Stimulated activated CD4-positive, alpha-beta T cell treated with anti-CD3 and anti-CD28 coated beads, Interleukin-1b, Interleukin-23, amount 100 ng/mL, for 48 hours (primary cell): ENCODE data around the gene XIAP.
A peak's percentile ranks its signal among the peaks of the same experiment; 100 is the strongest.
"Not testable (repeated sequence)": the region's sequence is repeated elsewhere in the genome, so short reads cannot be mapped to it uniquely, and the experiment has no call there.

Experiments
- DNase-seq: peaks from one replicate; pipeline ENCODE4 v3.0.0-alpha.2; 2020

The XIAP gene

GRCh38 chrX:123859846-123860838 is at the start of gene XIAP:
XIAP (plus strand) TSS chrX:123860053; CDS start chrX:123885663, 25,610 bp downstream.
- peak; percentile 72 for DNase-seq

DNA sequence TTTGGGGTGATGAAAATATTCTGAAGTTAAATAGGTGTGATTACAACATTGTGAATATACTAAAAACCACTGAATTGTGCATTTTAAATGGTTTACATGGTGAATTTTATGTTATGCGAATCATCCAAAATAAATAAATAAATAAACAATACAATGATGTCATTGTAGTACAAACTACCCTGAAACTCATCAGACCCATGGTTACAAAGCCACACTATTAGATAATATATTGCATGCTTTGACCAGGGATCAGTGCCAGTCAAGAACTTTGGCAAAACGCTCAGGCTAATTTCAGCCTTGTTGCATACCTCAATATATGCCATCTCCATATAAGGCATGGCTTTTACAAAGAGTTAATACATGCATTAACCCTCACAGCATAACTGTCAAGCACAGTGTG is 45.5 kb upstream of the XIAP start:
- no peak for DNase-seq

DNA sequence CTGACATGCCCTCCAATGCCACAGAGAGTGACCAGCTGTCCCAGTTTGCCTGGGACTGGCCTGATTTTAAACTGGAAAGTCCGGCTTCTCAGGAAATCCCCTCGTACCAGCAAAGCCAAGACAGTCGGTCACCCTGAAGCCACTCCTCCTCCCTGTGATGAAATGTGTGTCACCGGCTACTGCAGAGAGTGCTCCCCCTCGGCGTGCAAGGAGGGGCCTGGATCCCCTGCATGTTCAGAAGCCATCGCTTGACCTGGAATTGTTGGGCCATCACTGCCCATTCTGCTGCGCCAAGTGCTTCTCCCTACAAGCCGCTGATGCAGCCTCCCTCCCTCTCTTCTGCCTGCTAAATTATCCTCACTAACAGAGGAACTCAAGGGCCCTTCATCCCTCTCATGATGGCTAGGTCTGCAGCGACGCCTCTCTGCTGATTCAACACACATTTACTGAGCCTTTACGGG is 44.9 kb upstream of the XIAP start:
- DNase-seq: not testable (repeated sequence)

- no peak for DNase-seq
Measured at GRCh38 chrX:123817288-123817894, 42.5 kb upstream of the XIAP start.

DNA sequence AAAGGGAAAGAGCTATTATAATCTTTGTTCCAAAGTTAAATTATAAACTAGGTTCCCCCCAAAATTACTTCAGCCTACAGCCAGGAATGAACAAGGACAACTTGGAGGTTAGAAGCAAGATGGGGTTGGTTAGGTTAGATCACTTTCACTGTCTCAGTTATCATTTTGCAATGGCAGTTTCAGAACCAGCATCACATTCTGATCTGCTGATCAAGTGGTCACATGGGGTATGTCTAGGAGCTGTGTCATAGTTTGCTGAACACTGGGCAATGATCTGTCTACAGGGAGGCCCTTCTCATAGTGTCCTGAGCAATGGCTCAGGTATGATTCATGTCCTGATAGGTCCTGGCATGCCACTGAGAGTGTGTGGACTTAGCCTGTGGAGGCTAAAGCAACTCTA is 41.6 kb upstream of the XIAP start:
- no peak for DNase-seq

DNA sequence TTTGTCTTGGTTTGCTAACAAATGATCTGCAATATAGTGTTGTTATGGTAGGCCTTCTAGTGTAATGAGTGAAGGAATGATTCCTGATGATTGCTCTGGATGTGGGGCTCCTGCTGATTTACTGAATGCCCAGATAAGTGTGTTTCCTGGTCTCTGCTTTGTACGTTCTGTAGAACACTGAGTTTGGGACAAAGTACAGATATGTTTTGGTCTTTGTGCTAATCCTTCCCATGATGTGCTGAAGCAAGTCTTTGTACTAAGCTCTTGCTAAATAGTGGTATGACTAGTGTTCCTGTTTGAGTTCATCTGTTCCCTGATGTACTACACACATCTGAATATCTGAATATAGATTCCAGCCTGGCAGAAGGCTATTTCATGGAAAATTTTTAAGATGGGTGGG is 36.9 kb upstream of the XIAP start:
- no peak for DNase-seq

- peak; percentile 39 for DNase-seq
Measured at GRCh38 chrX:123830309-123830708, 29.5 kb upstream of the XIAP start.

DNA sequence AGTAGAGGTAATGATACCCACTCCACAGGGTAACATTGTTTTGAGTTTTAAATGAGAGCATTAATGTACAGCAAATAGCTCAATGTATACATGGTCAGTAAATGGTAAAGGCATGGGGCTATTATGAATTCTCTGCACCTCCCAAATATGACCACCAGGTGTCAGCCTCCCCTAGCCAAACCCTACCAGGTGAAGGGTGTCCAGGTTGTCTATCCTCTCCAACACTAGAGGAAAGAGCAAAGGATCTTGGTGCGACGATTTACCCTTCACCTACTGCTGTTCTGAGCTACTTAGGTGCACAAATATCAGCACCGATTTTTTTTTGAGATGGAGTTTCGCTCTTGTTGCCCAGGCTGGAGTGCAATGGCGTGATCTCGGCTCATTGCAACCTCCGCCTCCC is 26.5 kb upstream of the XIAP start:
- peak; percentile 56 for DNase-seq

DNA sequence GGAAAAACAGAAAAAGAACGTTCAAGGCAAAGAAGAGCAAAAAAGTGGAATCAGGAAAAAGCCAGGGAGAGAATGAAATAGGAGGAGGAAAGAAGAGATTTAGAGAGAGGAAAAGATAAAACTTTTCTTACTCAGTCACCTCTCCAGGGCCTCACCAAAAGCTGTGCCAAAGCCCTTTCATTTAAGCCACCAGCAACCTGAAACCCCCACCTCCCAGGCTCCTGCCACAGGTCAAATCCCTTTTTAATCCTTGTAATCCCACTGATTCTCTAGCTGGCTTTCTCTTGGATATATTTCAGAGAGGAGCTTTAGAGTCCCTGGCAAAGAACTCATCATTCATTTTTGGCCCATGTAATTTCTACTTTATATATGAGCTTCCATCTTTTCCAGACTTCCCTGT is 25.7 kb upstream of the XIAP start:
- DNase-seq: no peak

DNA sequence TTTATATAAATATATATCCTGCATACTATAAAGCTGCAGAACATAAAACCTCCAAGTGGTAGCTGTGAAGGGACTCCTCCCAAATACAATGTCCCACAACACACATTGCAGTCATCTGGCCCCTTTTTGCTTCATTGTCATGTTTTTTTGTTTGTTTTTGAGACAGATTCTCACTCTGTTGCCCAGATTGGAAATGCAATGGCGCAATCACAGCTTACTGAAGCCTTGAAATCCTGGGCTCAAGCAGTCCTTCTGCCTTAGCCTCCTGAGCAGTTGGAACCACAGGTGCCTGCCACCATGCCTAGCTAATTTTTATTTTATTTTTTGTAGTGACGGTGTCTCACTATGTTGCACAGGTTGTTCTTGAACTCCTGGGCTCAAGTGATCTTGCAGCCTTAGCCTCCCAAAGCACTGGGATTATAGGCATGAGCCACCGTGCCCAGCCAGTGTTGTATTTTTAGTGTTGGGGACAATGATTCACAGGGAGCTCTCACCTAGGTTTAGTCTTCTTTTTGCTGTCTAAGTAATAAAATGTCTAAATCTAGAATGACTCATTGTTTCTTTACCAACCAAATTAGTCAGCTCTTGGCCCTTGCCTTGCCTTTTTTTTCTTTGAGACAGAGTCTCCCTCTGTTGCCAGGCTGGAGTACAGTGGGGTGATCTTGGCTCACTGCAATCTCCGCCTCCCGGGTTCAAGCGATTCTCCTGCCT is 24.0 kb upstream of the XIAP start:
- peak; percentile 46 for DNase-seq

DNA sequence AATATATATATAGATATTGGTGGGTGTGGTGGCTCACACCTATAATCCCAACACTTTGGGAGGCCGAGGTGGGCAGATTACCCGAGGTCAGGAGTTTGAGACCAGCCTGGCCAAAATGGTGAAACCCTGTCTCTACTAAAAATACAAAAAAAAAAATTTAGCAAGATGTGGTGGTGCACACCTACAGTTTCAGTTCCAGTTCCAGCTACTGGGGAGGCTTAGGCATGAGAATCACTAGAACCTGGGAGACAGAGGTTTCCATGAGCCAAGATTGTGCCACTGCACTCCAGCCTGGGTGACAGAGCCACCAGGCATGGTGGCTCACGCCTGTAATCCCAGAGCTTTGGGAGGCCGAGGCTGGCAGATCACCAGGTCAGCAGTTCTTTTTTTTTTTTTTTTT is 14.7 kb upstream of the XIAP start:
- DNase-seq: not testable (repeated sequence)

DNA sequence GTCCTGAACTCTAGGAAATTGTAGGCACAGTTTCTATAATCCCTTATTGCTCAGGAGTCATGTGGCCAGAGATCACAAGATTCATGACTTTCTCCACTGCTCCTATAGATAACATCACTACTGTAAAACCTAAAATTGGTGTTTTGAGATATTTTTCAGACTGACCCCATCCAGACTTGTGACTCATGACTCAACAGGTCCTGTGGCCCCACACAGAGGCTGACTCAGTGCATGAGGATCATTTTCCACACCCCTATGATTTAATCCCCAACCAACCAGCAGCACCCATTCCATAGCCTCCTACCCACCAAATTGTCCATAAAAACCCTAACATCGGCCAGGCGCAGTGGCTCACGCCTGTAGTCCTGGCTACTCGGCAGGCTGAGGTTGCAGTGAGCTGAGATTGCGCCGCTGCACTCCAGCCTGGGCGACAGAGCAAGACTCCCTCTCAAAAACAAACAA is 13.2 kb upstream of the XIAP start:
- DNase-seq: no peak

DNA sequence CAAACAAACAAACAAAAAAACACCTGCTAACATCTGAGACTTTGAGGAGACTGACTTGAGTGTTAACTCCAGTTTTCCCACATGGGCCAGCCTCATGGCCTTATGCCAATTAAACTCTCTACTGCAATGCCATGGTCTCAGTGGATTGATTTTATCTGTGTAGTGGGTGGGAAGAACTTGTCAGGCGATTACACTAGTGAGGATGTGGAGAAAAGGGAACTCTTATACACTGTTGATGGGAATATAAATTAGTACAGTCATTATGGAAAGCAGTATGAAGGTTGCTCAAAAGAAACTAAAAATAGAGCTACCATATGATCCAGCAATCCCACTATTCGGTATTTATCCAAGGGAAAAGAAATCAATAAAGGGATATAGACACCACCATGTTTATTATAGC is 12.8 kb upstream of the XIAP start:
- DNase-seq: no peak

DNA sequence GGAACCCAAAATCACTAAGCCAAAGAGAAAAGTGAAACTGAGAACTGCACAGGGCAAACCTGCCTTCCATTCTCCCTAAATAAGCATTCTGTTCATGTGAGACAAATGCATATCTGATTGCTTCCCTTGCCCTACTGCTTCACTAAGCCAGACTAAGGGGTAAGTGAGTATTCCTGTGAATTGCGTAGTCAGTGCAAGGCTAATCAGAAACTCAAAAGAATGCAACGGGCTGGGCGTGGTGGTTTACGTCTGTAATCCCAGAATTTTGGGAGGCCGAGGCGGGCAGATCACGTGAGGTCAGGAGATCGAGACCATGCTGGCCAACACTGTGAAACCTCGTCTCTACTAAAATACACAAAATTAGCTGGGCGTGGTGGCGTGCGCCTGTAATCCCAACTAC is 10.8 kb upstream of the XIAP start:
- DNase-seq: no peak

GRCh38 chrX:123849906-123850305 is 9.9 kb upstream of the XIAP start:
- DNase-seq: not testable (repeated sequence)

GRCh38 chrX:123851079-123851478 is 8.8 kb upstream of the XIAP start:
- no peak for DNase-seq

DNA sequence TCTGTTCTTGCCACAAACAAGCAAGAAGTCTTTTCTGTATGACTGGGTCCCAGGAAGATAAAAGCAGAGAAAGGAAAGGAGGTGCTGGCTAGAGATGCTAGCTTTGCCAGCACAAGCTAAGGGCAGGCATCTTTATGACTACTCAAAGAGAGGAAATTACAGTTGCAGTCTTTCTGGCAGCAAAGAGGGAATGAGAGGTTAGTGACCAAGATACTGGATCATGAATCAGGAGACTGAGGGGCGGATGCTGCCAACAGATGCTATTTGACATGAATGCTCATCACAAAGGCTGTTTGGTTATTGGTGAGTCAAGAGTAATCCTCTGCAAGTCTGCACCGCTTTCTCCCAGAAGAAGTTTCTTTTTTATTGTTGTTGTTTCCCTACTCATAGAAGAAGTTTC is 5.5 kb upstream of the XIAP start:
- DNase-seq: peak; percentile 30

DNA sequence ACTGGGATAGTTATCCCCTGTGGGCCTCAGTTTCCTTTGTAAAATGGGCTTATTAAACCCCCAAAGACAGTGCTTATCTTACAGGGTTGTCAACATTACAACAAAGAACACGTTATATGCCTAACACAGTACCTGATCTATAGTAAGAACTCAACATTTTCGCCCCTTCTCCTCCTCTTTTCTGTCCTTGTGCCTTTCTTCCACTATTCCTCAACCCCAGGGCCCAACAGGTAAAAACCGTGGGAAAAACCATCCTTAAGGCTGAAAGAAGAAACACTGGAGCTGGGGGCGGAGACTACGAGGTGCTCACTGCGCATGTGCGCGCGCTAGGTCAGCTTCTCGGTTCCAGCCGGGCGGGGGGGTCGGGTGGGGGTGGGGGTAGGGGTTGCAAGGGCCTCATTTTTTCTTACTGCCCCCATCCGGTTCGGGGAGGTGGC is 426 bp upstream of the XIAP start:
- DNase-seq: no peak

- DNase-seq: no peak
Measured at GRCh38 chrX:123860983-123861382, 1.1 kb downstream of the XIAP start.

DNA sequence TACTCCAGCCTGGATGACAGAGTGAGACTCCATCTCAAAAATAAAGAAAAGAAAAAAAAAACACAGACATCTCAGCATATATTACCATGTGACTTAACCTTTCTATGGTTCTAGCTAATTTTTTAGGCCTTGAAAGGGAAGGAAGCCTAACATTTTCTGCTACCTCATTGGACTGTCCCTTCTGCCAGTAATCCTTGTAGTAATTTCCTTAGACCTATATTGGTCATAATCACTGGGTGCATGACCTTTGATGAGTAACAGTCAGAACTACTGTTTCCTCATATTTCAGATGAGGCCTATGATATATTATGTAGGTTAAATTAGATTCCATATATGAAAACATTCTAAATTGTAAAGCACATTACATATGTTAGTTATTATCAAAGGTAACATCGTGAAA is 9.6 kb downstream of the XIAP start:
- no peak for DNase-seq

DNA sequence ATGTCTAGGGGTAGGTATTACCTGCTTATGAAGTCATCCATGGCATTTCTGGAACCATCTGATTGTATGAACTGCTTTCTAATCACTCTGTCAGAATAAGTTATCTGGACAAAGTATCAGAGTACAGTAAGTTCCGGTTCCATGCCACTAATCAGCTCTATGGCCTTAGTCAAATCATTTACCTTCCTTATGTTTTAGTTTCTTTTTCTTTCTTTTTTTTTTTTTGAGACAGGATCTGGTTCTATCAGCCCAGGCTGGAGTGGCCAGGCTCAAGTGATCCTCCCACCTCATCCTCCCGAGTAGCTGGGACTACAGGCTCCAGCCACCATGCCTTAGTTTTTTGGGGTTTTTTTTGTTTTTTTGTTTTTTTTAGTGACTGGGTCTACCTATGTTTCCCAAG is 11.5 kb downstream of the XIAP start:
- DNase-seq: no peak

- DNase-seq: no peak
Measured at GRCh38 chrX:123873956-123874355, 14.1 kb downstream of the XIAP start.

- no peak for DNase-seq
Measured at GRCh38 chrX:123876177-123876576, 16.3 kb downstream of the XIAP start.
